Stimulated activated naive B cell treated with anti-CD40 and anti-IgM and Interleukin-4, amounts not matched to agents 10 μg/mL and 1 μg/mL and 100 μg/mL, for 72 hours (primary cell): ENCODE measurements around the gene C1orf232.
A peak's percentile ranks its signal among the peaks of the same experiment; 100 is the strongest.

ENCODE experiments used
- ATAC-seq, 2 donors: fragments of 150-1000 bp; cut with Tn5 transposase; replicated peaks; 2 replicates each; pipeline ENCODE4 v1.10.0; 2021; ENCODE audit warnings: moderate library complexity in 1 of 2
- DNase-seq: peaks from one replicate; pipeline ENCODE4 v3.0.0; 2021
- H3K27ac Mint-ChIP-seq: one replicate; pipeline ENCODE4 v1.8.0; 2022; ENCODE audit warnings: mild to moderate bottlenecking, mixed read lengths
- H3K27me3 Mint-ChIP-seq, 2 donors: one replicate each; pipeline ENCODE4 v1.8.0; 2022; ENCODE audit warnings: mixed read lengths in 2 of 2
- H3K36me3 Mint-ChIP-seq, 2 donors: one replicate each; pipeline ENCODE4 v1.8.0; 2022; ENCODE audit warnings: mixed read lengths in 2 of 2, mild to moderate bottlenecking in 1 of 2
- H3K4me1 Mint-ChIP-seq, 2 donors: one replicate each; pipeline ENCODE4 v1.8.0; 2022; ENCODE audit warnings: mixed read lengths in 2 of 2, mild to moderate bottlenecking in 1 of 2
- H3K4me3 Mint-ChIP-seq, 2 donors: one replicate each; pipeline ENCODE4 v1.8.0; 2022; ENCODE audit warnings: mild to moderate bottlenecking in 2 of 2, mixed read lengths in 2 of 2, moderate library complexity in 1 of 2
- H3K9me3 Mint-ChIP-seq, 2 donors: one replicate each; pipeline ENCODE4 v1.8.0; 2022; ENCODE audit warnings: mixed read lengths in 2 of 2, mild to moderate bottlenecking in 1 of 2

Gene C1orf232

DNA sequence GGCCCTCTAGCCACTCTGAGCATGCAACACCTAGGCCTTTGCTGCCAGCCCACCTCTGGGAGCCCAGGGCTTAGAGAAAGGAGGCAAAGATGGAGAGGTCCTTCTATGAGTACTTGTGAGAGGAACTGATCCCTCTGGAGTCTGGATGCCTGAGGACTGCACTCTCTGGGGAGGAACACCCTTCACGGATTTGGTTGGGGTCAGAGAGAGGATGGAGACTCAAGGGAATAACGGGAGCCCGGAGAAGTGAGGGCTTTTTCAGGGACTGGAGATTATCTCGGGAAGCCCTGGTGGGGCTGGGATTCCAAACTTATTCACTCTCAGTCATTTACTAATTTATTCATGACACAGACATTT is 413 bp upstream of the C1orf232 start:
- no peaks in the 10 kb centered on the region for H3K9me3 Mint-ChIP-seq
- ATAC-seq: no peak
- peak overlapping the region; percentile 97 for H3K27ac Mint-ChIP-seq
- no peak for DNase-seq
- H3K4me3 Mint-ChIP-seq: peak overlapping the region; percentile 92 to 98
- H3K27me3 Mint-ChIP-seq: peaks cover 9 to 10% of the 10 kb centered on the region in 2 donors
- peaks cover 21 to 42% of the 10 kb centered on the region in 2 donors for H3K4me1 Mint-ChIP-seq
- H3K36me3 Mint-ChIP-seq: peaks cover 9 to 11% of the 10 kb centered on the region in 2 donors

DNA sequence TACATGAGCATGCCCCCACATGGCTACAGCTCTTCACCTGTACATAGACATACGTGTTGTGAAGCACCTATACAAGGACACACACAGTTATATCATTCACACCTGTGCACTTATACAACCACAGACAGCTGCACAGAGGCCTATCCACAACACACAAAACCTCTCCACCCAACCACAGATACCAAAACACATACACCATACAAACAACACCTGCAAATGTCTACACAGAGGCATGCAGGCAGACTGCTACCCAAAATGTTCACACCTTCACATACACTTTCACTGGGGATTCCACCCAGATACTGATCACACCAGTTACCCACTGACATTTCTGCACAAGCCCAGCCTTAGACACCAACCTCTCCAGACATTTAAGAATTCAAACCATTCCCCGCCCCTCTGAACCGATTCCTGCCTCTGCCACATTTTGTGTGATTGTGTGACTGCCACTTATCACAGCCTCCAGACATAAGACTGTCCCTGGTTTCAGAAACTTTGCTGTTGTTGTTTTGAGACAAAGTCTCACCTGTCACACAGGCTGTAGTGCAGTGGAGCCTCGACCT is 2.0 kb downstream of the C1orf232 start:
- Mint-ChIP-seq H3K27ac (no peak overlapping the region), H3K27me3 (peaks cover 15 to 17% of the 10 kb centered on the region in 2 donors), H3K4me1 (peaks cover 24 to 42% of the 10 kb centered on the region in 2 donors), H3K4me3 (no peak overlapping the region), H3K36me3 (peaks cover 7 to 9% of the 10 kb centered on the region in 2 donors), H3K9me3 (no peaks in the 10 kb centered on the region)
- ATAC-seq: no peak
- DNase-seq: no peak

DNA sequence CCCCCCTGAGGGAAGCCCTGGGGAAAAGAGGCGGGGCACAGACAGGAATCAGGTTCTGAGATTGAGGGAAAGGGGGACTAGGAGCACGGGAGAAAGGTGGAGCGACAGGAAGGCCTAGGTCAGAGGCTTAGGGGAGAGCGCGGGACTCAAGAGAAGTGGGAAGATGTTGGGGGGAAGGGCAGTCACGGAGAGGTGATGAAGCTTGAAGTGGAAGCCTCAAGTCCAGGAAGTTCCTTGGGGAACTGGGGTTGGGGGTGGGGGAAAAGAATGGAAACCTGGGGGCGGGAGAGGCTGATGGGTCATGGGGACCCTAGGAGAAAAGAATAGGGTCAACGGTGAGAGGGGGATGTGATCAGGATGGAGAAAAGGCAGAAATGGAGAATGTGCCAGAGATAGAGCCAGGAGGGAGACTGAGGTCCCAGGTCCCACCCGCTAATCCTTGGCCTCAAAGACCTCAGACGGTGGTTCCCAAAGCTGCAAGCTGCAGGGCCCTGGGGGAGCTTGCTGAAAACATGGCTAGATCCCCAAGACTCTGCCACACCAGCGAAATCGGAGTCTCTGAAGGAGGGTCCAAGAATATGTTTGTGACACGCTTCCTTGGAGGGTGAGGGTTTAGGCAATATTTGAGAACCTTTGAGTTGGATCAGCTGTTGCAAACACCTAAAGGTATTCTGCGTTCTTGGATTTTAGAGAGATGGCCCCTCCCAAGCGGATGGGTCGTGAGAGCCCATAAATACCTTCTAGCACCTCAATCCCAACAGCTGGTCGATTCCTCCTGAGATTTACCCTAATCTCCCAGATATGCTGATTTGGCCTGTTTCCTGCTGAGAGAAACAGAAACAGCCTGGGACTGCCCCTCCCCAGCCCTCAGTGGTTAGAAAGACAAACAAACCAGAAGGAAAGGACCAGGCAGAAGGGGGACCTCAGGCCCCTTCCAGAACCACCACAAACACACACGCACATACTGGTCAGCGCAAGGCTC is 3.6 kb downstream of the C1orf232 start:
- peaks cover 0 to 3% of the 10 kb centered on the region in 2 donors for H3K36me3 Mint-ChIP-seq
- no peak for DNase-seq
- no peak overlapping the region for H3K27ac Mint-ChIP-seq
- H3K27me3 Mint-ChIP-seq: peaks cover 19 to 30% of the 10 kb centered on the region in 2 donors
- H3K4me1 Mint-ChIP-seq: peaks cover 15 to 27% of the 10 kb centered on the region in 2 donors
- H3K9me3 Mint-ChIP-seq: no peaks in the 10 kb centered on the region
- no peak for ATAC-seq
- peak overlapping the region; percentile 63 to 66 for H3K4me3 Mint-ChIP-seq

DNA sequence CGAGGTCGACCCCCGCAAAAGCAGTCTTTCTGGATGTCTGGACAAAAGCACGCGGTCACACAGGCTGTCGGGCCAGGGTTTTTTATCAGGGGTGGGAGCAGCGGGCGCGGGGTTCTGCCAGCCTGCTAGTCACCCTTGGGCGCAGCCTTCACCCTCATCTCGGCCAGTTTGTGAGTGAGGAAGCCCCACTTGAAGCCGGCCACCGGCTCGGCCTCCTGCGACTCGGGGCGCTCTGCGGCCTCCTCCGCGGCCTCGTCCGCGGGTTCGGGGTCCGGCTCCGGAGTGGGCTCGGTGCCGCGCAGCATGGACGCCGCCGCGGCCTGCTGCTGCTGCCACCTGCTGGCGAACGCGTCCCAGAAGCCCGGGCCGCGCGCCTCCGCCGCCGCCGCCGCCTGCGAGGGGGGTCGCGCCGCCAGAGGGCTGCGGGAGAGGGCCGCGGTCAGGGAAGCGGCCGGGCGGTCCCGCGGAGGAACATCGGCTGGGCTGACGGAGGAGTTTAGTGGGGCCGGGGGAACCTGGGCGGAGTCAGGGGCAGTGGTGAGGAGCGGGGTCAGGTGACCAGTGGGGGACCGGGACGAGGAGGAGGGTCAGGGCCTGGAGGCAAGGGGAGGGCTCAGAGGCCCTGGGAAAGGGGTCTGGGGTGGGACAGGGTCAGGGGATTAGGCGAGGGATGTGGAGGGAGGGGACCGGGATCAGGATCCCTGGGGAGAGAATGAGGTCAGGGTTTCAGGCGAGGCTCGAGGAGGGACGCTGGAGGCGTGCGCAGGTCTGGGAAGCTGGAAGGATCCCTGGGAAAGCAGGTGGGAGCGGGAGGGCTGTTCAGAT is 4.5 kb downstream of the C1orf232 start:
- Mint-ChIP-seq H3K4me3 (peak overlapping the region; percentile 63 to 67), H3K27me3 (peaks cover 24 to 39% of the 10 kb centered on the region in 2 donors), H3K27ac (no peak overlapping the region), H3K36me3 (no peaks in the 10 kb centered on the region), H3K9me3 (no peaks in the 10 kb centered on the region), H3K4me1 (peaks cover 15 to 21% of the 10 kb centered on the region in 2 donors)
- peak; percentile 21 for DNase-seq
- peak; percentile 73 to 74 for ATAC-seq

DNA sequence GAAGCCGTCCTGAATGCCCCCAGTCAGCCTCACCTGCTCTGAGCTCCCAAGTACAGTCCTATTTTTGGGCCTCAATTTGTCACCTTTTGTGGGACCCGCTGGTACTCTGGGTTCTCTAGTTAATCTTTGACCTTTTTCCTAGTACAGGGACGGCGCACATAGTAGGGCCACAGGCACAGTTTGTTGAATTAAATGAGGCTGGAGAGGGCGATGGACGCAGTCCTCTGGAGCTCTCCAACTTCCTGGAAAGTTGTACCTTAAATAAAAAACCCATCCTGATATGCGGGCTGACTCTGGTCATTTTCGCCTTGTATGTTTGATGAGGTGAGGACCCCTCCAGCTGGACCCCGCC is 5.1 kb downstream of the C1orf232 start:
- no peak overlapping the region for H3K27ac Mint-ChIP-seq
- peaks cover 25 to 45% of the 10 kb centered on the region in 2 donors for H3K27me3 Mint-ChIP-seq
- ATAC-seq (no peak), DNase-seq (no peak)
- H3K4me1 Mint-ChIP-seq: peaks cover 15 to 19% of the 10 kb centered on the region in 2 donors
- H3K4me3 Mint-ChIP-seq: peak overlapping the region in 1 of 2 donors; percentile 67
- no peaks in the 10 kb centered on the region for H3K9me3 Mint-ChIP-seq
- H3K36me3 Mint-ChIP-seq: no peaks in the 10 kb centered on the region

DNA sequence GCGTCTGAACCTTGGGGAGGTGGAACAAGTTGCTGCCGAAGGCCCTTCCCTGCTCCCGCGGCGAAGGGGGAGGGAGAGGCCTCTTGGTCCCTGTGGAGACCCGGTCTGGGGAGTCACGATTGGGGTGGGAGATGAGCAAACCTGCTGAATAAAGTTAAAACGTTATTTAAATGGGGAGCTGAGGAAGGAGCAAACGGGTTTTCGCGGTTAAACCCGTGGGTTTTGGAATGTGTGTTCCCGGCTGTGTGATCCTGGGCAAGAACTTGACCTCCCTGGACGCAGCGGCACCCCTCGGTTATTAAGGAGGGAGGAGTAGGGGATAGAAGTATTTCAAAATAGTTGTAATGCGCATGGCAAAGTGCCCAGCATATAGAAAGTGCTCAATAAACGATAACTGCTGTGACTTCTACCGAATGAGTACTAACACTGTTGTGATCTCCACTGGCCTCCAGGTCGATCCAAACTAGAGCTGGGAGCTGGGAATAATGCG is 6.5 kb downstream of the C1orf232 start:
- Mint-ChIP-seq H3K27ac (no peak overlapping the region), H3K36me3 (no peaks in the 10 kb centered on the region), H3K4me1 (peaks cover 15 to 19% of the 10 kb centered on the region in 2 donors), H3K27me3 (peaks cover 36 to 51% of the 10 kb centered on the region in 2 donors), H3K4me3 (peak overlapping the region; percentile 57 to 68), H3K9me3 (no peaks in the 10 kb centered on the region)
- ATAC-seq: no peak
- no peak for DNase-seq

DNA sequence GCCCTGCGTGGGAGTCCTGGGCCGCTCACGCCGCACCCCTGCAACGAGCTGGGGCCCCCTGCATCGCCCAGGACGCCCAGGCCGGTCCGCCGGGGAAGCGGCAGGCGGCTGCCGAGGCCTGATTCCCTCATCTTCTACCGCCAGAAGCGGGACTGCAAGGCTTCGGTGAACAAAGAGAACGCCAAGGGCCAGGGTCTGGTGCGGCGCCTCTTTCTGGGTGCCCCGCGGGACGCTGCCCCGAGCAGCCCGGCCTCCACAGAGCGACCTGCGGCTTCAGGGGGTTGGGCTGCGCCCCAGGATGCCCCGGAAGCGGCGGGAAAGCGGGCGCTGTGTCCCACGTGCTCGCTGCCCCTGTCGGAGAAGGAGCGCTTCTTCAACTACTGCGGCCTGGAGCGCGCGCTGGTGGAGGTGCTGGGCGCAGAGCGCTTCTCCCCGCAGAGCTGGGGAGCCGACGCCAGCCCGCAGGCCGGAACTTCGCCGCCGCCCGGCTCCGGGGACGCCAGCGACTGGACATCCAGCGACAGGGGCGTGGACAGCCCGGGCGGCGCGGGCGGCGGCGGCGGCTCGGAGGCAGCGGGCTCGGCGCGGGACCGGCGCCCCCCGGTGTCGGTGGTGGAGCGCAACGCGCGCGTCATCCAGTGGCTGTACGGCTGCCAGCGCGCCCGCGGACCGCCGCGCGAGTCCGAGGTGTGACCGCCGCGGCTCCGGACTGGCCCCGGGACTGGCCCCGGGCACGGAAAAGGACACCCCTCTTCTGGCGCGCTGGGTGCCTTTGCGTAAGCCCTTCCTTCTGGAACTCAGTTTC is 7.1 kb downstream of the C1orf232 start:
- peak; percentile 33 for DNase-seq
- H3K27ac Mint-ChIP-seq: no peak overlapping the region

DNA sequence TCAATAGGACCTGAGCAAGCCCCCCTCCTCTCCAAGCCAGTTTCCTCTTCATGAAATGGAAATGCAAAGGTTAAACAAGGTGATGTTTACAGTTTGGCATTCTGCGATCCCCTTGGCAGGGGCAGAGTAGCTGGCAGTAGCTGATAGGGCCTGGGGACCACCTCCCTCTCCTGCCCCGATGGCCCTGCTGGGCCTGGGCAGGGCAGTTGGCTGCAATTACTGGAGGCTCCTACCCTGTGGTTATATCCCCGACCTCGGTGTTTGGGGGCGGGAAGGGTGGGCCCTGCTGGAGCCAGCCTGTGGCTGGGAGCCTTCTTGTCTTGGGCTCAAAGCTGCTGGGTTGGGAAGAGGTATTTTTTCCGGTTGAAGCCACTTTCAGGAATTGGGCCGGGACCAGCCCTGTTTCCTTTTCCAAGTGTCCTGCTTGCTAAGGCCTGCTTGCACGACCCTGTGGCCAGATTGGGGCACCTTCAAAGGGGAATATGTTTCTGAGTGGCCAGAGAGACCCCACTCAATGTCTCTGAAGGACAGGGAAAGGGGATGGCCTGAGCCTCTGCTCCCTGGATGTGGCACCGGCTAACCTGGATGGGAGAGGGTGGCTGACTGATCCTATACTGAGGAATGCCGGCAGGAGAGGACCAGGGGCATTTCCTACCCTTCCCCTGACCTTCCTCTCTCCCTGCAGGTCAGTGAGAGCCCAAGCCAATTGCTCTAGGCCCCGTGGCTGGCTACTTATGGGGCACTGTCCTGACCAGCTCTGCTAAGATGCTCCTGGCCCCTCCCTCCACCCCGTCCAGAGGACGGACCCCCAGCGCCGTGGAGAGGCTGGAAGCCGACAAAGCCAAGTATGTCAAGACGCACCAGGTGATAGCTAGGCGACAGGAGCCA is 8.0 kb downstream of the C1orf232 start:
- peaks cover 15 to 25% of the 10 kb centered on the region in 2 donors for H3K4me1 Mint-ChIP-seq
- H3K9me3 Mint-ChIP-seq: no peaks in the 10 kb centered on the region
- no peak overlapping the region for H3K27ac Mint-ChIP-seq
- H3K36me3 Mint-ChIP-seq: no peaks in the 10 kb centered on the region
- no peak for ATAC-seq
- no peak for DNase-seq
- peak overlapping the region; percentile 53 to 73 for H3K4me3 Mint-ChIP-seq
- H3K27me3 Mint-ChIP-seq: peaks cover 44 to 65% of the 10 kb centered on the region in 2 donors

More for the DNA sequence above, 7.1 kb downstream of the C1orf232 start:
- peak; percentile 56 to 68 for ATAC-seq
- Mint-ChIP-seq H3K4me1 (peaks cover 15 to 21% of the 10 kb centered on the region in 2 donors), H3K27me3 (peaks cover 38 to 56% of the 10 kb centered on the region in 2 donors), H3K9me3 (no peaks in the 10 kb centered on the region), H3K36me3 (no peaks in the 10 kb centered on the region), H3K4me3 (peak overlapping the region; percentile 57 to 73)

DNA sequence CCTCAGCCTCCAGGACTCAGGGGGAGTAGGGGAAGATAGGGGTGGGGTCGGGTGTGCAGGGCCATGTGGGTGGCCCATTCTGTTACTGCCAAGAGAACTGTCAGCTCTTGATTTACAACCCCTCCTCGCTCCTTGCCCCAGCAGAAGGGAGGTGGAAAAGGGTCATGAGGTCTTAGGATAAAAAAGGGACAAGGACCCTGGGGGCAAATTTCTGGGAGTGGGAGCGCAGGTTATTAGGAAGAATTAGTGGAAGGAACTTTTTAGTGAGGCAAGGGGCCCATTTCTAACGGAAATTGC is 9.1 kb downstream of the C1orf232 start:
- H3K36me3 Mint-ChIP-seq: no peaks in the 10 kb centered on the region
- H3K27ac Mint-ChIP-seq: no peak overlapping the region
- no peak overlapping the region for H3K4me3 Mint-ChIP-seq
- no peak for ATAC-seq
- H3K9me3 Mint-ChIP-seq: no peaks in the 10 kb centered on the region
- peaks cover 47 to 69% of the 10 kb centered on the region in 2 donors for H3K27me3 Mint-ChIP-seq
- DNase-seq: no peak
- peaks cover 8 to 14% of the 10 kb centered on the region in 2 donors for H3K4me1 Mint-ChIP-seq

DNA sequence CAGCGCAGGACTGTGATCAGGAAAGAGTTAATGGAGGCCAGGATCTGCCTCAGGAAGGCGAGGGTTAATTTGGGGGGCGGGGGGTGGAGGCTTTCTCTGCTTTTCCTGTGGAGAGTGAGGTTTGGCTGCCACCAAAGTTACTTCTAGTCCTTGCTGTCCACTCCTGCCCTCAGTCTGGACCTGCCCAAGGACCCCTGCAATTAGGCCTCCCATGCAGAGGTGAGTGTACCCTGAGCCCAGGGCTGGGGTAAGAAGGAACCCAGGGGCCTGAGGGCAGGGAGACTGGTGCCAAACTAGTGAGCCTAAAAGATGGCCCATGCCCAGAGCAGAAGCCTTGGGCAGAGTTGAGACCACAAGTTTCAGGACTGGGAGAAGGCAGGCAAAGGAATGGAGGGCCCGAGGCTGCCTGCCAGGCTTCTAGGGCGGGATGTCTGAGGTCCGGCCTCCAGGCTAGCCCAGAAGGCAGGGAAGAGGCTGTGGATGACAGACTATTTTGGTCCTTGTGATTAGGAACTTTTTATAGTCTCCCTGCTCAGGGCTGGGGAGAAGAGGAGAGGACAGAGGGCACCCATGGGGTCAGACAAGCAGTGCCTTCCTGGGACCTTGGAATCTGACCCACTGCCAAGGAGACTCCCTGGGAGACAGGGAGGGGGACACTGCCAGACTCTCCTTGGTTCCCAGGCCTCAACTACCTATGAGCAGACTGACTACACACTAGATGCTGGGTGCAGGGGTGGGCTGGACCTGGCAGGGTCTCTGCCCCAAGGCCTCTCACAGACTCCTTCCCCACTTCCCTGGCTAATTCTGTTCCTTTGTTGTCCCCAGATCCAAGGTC is 9.6 kb downstream of the C1orf232 start, which contains the start of gene FAM110D:
Gene FAM110D, plus strand, starts transcription at position 172 of the 835 bp plus-strand sequence. CDS start 2,213 bp downstream, outside the sequence.
- Mint-ChIP-seq H3K4me1 (peaks cover 6 to 11% of the 10 kb centered on the region in 2 donors), H3K27ac (no peak within 1 kb of the TSS), H3K9me3 (no peaks in the 10 kb centered on the region), H3K27me3 (peaks cover 45 to 71% of the 10 kb centered on the region in 2 donors), H3K36me3 (no peaks in the 10 kb centered on the region), H3K4me3 (no peak within 1 kb of the TSS)
- DNase-seq (no peak), ATAC-seq (no peak)

DNA sequence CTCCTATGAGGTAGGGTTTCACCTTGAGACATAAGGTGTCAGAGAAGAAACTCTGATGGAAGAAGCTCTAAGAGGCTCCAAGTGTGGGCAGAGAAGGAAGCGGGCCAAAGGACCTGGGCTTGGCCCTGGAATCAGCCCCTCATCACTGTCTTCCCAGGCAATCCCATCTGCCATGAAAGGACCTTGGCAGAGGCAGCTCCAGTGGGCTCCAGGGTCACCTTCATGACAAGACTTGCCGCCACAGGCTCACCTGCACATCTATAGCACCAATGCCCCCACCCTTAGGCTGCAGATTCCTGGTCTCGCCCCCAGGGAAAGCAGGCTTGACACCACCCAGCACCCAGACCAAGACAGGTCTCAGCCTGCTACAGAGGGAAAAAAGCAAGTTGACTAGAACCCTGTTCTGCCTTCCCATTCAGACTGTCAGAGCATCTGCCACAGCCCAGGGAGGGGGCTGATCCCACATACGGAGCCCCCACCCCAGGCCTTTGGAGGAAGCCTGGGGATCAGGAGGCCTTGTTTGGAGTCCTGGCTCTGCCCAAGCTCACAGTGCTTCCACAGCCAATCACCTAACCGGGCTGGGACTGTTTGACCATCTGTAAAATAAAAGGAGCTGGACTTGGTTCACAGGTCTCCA is 10.4 kb downstream of the C1orf232 start:
- ATAC-seq: no peak
- H3K27ac Mint-ChIP-seq: no peak overlapping the region
- H3K9me3 Mint-ChIP-seq: no peaks in the 10 kb centered on the region

More for the DNA sequence above, 10.4 kb downstream of the C1orf232 start:
- H3K27me3 Mint-ChIP-seq: peaks cover 45 to 76% of the 10 kb centered on the region in 2 donors
- H3K4me3 Mint-ChIP-seq: no peak overlapping the region
- peaks cover 6 to 11% of the 10 kb centered on the region in 2 donors for H3K4me1 Mint-ChIP-seq
- H3K36me3 Mint-ChIP-seq: no peaks in the 10 kb centered on the region
- no peak for DNase-seq
